WTC11 (cell line): ENCODE results near the gene RFPL1.

Experiments
- ELF4 ChIP-seq: sonication (generic); formaldehyde crosslinking; IDR thresholded peaks from 2 replicates; pipeline ENCODE4 v1.8.1; 2022; ENCODE audit warnings: low read depth, mild to moderate bottlenecking, moderate library complexity, missing genetic modification reagents
- ESRRA ChIP-seq: sonication (generic); formaldehyde crosslinking; IDR thresholded peaks from 2 replicates; pipeline ENCODE4 v1.8.1; 2022; ENCODE audit warnings: mild to moderate bottlenecking, missing genetic modification reagents, borderline replicate concordance
- NFYB ChIP-seq: sonication (generic); formaldehyde crosslinking; conservative IDR thresholded peaks from 2 replicates; pipeline ENCODE4 v1.8.0; 2022; ENCODE audit warnings: low read depth, missing genetic modification reagents
- RELA ChIP-seq: sonication (generic); formaldehyde crosslinking; IDR thresholded peaks from 2 replicates; pipeline ENCODE4 v1.8.1; 2022; ENCODE audit warnings: missing genetic modification reagents, mild to moderate bottlenecking, borderline replicate concordance
- ZNF263 ChIP-seq: sonication (generic); formaldehyde crosslinking; IDR thresholded peaks from 2 replicates; pipeline ENCODE4 v1.8.1; 2022; ENCODE audit warnings: low read depth, mild to moderate bottlenecking, moderate library complexity, missing genetic modification reagents
- TF ChIP-seq, protein P1 (sequence below): sonication (generic); formaldehyde crosslinking; IDR thresholded peaks from 2 replicates; pipeline ENCODE4 v1.8.1; 2023; ENCODE audit warnings: mild to moderate bottlenecking, missing genetic modification reagents
- TF ChIP-seq, protein P2 (sequence below): sonication (generic); formaldehyde crosslinking; IDR thresholded peaks from 2 replicates; pipeline ENCODE4 v1.8.0; 2023; ENCODE audit warnings: missing genetic modification reagents
- TF ChIP-seq, protein P3 (sequence below): sonication (generic); formaldehyde crosslinking; conservative IDR thresholded peaks from 2 replicates; pipeline ENCODE4 v1.8.1; 2022; ENCODE audit warnings: mild to moderate bottlenecking, missing genetic modification reagents
- TF ChIP-seq, protein P4 (sequence below): fragments of 200-600 bp; IDR thresholded peaks from 2 replicates; pipeline ENCODE4 v1.8.0; 2022; ENCODE audit warnings: antibody characterized with exemption

DNA sequence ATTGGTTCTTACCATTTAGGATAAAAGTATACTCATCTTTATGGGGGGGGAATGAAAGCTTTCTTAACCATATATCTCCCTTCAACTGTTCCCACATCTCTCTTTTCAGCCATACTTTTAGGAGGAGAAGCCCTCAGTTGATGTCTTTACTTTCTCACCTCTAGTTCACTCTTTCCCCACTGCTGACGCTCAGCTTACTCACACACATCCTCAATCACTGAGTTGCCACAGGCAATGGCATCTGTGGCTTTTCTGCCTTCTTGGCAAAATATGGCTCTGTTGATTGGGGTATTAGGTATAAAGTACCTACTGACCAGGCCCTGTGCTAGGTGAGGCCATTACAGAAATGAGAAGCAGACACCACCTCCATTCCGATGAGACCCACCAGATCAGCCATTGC lies 37.8 kb upstream of the RFPL1 start:
- TF ChIP-seq ZNF263 (CRISPR knock-in tag) (no peak), NFYB (CRISPR knock-in tag) (no peak), ELF4 (CRISPR knock-in tag) (no peak), ESRRA (CRISPR knock-in tag) (no peak), RELA (CRISPR knock-in tag) (no peak)
- TF ChIP-seq, protein P1, sequence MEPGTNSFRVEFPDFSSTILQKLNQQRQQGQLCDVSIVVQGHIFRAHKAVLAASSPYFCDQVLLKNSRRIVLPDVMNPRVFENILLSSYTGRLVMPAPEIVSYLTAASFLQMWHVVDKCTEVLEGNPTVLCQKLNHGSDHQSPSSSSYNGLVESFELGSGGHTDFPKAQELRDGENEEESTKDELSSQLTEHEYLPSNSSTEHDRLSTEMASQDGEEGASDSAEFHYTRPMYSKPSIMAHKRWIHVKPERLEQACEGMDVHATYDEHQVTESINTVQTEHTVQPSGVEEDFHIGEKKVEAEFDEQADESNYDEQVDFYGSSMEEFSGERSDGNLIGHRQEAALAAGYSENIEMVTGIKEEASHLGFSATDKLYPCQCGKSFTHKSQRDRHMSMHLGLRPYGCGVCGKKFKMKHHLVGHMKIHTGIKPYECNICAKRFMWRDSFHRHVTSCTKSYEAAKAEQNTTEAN (CRISPR knock-in tag) = no peak
- TF ChIP-seq, protein P2, sequence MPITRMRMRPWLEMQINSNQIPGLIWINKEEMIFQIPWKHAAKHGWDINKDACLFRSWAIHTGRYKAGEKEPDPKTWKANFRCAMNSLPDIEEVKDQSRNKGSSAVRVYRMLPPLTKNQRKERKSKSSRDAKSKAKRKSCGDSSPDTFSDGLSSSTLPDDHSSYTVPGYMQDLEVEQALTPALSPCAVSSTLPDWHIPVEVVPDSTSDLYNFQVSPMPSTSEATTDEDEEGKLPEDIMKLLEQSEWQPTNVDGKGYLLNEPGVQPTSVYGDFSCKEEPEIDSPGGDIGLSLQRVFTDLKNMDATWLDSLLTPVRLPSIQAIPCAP = no peak
- TF ChIP-seq, protein P3, sequence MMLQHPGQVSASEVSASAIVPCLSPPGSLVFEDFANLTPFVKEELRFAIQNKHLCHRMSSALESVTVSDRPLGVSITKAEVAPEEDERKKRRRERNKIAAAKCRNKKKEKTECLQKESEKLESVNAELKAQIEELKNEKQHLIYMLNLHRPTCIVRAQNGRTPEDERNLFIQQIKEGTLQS (CRISPR knock-in tag) = no peak
- TF ChIP-seq, protein P4, sequence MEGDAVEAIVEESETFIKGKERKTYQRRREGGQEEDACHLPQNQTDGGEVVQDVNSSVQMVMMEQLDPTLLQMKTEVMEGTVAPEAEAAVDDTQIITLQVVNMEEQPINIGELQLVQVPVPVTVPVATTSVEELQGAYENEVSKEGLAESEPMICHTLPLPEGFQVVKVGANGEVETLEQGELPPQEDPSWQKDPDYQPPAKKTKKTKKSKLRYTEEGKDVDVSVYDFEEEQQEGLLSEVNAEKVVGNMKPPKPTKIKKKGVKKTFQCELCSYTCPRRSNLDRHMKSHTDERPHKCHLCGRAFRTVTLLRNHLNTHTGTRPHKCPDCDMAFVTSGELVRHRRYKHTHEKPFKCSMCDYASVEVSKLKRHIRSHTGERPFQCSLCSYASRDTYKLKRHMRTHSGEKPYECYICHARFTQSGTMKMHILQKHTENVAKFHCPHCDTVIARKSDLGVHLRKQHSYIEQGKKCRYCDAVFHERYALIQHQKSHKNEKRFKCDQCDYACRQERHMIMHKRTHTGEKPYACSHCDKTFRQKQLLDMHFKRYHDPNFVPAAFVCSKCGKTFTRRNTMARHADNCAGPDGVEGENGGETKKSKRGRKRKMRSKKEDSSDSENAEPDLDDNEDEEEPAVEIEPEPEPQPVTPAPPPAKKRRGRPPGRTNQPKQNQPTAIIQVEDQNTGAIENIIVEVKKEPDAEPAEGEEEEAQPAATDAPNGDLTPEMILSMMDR = no peak
